Breast epithelium (tissue), 4 donors: ENCODE results near the gene GORASP1. TPM values are rescaled to one million over a fixed set of nuclear protein-coding genes. Genes with fewer than 3 reads are reported as not detected.
A peak's percentile ranks its signal among the peaks of the same experiment; 100 is the strongest.

Source experiments
- DNase-seq, 2 donors: peaks; one replicate each; pipeline ENCODE4 v3.0.0-alpha.2; 2019; ENCODE audit warnings: low spot score in 2 of 2
- H3K27ac ChIP-seq, 2 donors: fragments of 200-600 bp; sonication (generic) in 1 of 2; one replicate each; pipeline ENCODE4 v1.5.1; 2016 to 2019; ENCODE audit warnings: mild to moderate bottlenecking in 1 of 2
- H3K27me3 ChIP-seq, 2 donors: fragments of 200-600 bp; sonication (generic) in 1 of 2; one replicate each; pipeline versions ENCODE4 v1.5.1 to v1.6.0; 2017 to 2019; ENCODE audit warnings: control low read depth in 1 of 2, mild to moderate bottlenecking in 1 of 2
- H3K36me3 ChIP-seq: fragments of 200-600 bp; one replicate; pipeline ENCODE4 v1.5.1; 2019
- H3K4me1 ChIP-seq, 2 donors: fragments of 200-600 bp; sonication (generic); one replicate each; pipeline ENCODE4 v1.5.1; 2016 to 2019; ENCODE audit warnings: control low read depth in 1 of 2
- H3K4me3 ChIP-seq, 3 donors: fragments of 200-600 bp; sonication (generic); 1 replicate in 2 of 3; 2 replicates in 1 of 3; pipeline ENCODE4 v1.5.1; 2016 to 2019; ENCODE audit warnings: mild to moderate bottlenecking in 3 of 3, moderate library complexity in 2 of 3
- H3K9me3 ChIP-seq, 2 donors: fragments of 200-600 bp; sonication (generic) in 1 of 2; one replicate each; pipeline ENCODE4 v1.5.1; 2016 to 2019; ENCODE audit warnings: control low read depth in 1 of 2
- POLR2A ChIP-seq: fragments of 450-650 bp; IDR thresholded peaks from one replicate; pipeline ENCODE4 v1.6.1; 2016; ENCODE audit warnings: antibody characterized with exemption, mild to moderate bottlenecking, moderate library complexity
- POLR2AphosphoS5 ChIP-seq, 3 donors: sonication (generic); formaldehyde crosslinking; IDR thresholded peaks; one replicate each; pipeline ENCODE4 v1.6.1; 2017; ENCODE audit warnings: antibody characterized with exemption in 3 of 3
- intact Hi-C: fragments of 100-400 bp; cut with DNase I; formaldehyde crosslinking; loops from one replicate; pipeline ENCODE4 v1.15.1; 2023; ENCODE audit warnings: low total_unique reads
- total RNA-seq, 3 donors: library from RNA; depleted of rRNA; stranded (reverse); fragments of >200 nt; gene quantifications; one replicate each; pipeline ENCODE4 v1.1.0, GENCODE V29; 2016
- TF ChIP-seq, protein P1 (sequence below), 3 donors: fragments of 450-650 bp; IDR thresholded peaks; one replicate each; pipeline ENCODE4 v1.5.1; 2016 to 2017; ENCODE audit warnings: antibody characterized with exemption in 3 of 3, mild to moderate bottlenecking in 3 of 3, moderate library complexity in 3 of 3

GORASP1 gene
- total RNA-seq, 3 donors from 2014 or later: 58.2 to 98.8 (median 77.3) TPM

DNA sequence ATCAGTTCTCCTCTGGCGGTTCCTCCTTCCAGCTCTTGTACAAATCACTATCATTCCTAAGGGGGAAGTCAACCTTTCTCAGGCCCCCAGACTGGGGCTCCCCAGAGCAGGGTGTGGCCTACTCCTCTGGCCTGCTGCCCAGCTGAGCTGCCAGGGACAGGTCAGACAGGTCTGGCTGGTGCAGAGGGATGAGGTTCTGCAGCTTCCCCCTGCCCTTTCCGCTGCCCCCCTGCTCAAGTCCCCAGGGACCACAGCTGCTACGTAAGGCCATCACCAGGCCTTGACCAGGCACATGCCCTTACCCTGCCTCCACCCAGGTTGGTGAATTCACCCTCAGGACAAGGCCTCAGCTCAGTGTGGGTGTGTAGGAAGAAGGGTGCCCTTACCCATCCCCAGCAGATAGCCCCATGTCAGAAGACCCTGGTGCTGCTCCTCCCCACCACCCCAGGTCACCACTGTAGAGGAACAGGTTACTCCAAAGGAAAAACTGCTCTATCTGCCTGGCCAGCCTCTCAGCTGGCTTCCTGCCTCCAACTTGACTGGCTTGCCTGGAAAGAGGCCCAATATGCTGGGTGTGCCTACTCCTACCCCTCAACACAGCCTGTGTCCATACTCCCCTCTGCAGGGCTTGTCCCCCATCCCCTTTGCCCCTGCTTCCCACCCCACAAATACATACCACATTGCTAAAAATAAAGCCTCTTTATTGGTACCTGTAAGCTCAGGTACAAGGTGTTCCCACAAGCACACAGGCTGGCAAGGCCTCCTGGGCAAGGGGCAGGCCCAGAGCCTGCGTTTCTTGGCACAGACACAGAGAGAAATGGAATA lies 34.0 kb upstream of the GORASP1 start:
- Histone ChIP-seq H3K36me3 (peaks cover 14% of the 10 kb centered on the region), H3K4me3 (peak overlapping the region in 1 of 3 donors; percentile 21), H3K4me1 (peaks cover 7 to 44% of the 10 kb centered on the region in 2 donors), H3K27ac (peak overlapping the region; percentile 92 to 94), H3K27me3 (no peaks in the 10 kb centered on the region), H3K9me3 (no peaks in the 10 kb centered on the region)
- peak; percentile 93 to 95 for DNase-seq
- intact Hi-C loops: no loop called here
- TF ChIP-seq POLR2AphosphoS5 (IDR thresholded peaks at IDR 0.05) (peak; percentile 61 to 84 (median 70)), POLR2A (no peak)

DNA sequence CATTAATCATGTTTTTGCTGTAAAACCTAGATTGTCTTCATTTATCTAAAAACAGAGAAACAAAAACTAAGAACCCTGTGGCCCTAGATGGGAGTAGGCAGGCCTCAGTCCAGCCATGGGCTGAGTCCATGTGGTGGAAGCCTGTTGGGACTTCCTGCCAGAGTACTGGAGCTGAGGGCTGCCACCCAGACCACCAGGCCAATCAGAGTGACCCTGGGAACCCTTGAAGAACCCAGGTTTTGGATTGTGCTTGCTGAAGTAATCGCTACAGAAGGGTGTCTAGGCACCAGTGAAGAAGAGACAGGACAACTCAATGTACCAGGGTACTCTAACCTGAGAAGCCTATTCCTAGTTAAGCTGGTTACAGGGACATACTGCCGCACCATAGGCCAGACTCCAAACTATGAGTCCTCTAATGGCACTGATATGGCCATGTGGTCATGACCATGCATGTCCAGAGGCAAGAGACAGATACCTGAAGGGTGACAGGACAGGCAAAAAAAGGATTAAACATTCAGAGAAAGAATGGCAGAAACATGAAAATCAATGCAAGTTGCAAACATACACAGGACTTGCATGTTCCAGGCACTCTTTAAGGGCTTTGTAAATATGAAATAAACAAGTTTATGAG lies 33.0 kb upstream of the GORASP1 start:
- Histone ChIP-seq H3K4me3 (no peak overlapping the region), H3K36me3 (peaks cover 14% of the 10 kb centered on the region), H3K27me3 (no peaks in the 10 kb centered on the region), H3K27ac (peak overlapping the region; percentile 92 to 94), H3K4me1 (peaks cover 7 to 44% of the 10 kb centered on the region in 2 donors), H3K9me3 (no peaks in the 10 kb centered on the region)
- DNase-seq: no peak
- TF ChIP-seq POLR2AphosphoS5 (IDR thresholded peaks at IDR 0.05): no peak
- TF ChIP-seq POLR2A: no peak
- TF ChIP-seq, protein P1, sequence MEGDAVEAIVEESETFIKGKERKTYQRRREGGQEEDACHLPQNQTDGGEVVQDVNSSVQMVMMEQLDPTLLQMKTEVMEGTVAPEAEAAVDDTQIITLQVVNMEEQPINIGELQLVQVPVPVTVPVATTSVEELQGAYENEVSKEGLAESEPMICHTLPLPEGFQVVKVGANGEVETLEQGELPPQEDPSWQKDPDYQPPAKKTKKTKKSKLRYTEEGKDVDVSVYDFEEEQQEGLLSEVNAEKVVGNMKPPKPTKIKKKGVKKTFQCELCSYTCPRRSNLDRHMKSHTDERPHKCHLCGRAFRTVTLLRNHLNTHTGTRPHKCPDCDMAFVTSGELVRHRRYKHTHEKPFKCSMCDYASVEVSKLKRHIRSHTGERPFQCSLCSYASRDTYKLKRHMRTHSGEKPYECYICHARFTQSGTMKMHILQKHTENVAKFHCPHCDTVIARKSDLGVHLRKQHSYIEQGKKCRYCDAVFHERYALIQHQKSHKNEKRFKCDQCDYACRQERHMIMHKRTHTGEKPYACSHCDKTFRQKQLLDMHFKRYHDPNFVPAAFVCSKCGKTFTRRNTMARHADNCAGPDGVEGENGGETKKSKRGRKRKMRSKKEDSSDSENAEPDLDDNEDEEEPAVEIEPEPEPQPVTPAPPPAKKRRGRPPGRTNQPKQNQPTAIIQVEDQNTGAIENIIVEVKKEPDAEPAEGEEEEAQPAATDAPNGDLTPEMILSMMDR (IDR thresholded peaks at IDR 0.05): no peak
- intact Hi-C loops: no loop called here

DNA sequence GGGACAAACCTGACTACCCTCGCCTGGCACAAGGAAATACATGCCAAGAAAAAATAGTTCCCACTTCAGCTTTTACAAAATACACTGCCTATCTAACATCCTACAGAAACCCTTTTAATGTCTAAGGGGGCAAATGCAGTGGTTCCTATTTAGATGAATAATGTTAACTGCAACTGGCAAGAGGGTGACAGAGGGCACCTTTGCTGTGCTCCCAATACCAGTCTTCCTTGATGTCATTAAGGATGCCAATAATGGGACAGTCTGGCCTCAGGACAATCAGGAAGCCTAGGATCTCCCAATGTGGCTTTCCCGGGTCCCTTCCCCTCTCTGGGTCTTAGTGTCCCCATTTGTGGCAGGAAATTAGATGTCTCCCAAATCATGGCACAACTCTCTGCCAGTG lies 32.0 kb upstream of the GORASP1 start:
- intact Hi-C loops: no loop called here
- Histone ChIP-seq H3K27ac (peak overlapping the region; percentile 59 to 94), H3K9me3 (no peaks in the 10 kb centered on the region), H3K4me1 (peaks cover 7 to 44% of the 10 kb centered on the region in 2 donors), H3K27me3 (no peaks in the 10 kb centered on the region), H3K4me3 (no peak overlapping the region), H3K36me3 (peaks cover 14% of the 10 kb centered on the region)
- no peak for TF ChIP-seq POLR2A
- TF ChIP-seq POLR2AphosphoS5 (IDR thresholded peaks at IDR 0.05): no peak
- TF ChIP-seq, protein P1 (IDR thresholded peaks at IDR 0.05): no peak
- DNase-seq: no peak

DNA sequence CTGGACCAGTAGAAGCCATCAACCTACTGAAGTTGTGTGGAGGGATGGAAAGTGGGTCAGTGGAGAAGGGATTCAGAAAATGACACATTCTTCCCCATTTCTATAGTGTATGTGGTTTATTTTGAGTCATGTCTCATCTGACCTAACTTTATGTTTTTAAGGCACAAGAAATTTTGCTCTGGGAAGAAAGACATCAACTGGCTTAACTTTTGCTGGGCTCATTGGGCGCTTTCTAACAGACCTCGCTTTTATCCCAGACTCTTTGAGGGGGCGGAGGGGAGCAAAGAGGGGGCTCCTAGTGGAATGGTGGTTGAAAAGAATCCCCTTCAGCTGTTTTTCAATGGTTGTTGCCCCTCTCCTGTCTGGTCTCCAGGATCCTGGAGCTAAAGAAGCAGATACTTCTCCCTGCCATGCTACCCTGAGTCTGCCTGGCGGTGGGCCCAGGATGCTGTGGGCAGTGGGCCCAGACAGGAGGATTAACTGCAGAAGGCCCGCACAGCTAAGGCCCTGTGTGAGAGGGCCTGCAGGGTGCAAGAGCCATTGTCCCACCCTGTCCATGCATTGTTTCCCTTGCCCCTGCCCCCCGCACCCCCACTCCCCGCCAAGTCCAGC lies 31.5 kb upstream of the GORASP1 start:
- Histone ChIP-seq H3K4me3 (no peak overlapping the region), H3K4me1 (peaks cover 7 to 45% of the 10 kb centered on the region in 2 donors), H3K36me3 (peaks cover 11% of the 10 kb centered on the region), H3K27ac (peak overlapping the region; percentile 59 to 94), H3K27me3 (no peaks in the 10 kb centered on the region), H3K9me3 (no peaks in the 10 kb centered on the region)
- TF ChIP-seq POLR2A: no peak
- TF ChIP-seq, protein P1 (IDR thresholded peaks at IDR 0.05): no peak
- no peak for TF ChIP-seq POLR2AphosphoS5 (IDR thresholded peaks at IDR 0.05)
- intact Hi-C loops: no loop called here
- peak in 1 of 2 donors; percentile 45 for DNase-seq

DNA sequence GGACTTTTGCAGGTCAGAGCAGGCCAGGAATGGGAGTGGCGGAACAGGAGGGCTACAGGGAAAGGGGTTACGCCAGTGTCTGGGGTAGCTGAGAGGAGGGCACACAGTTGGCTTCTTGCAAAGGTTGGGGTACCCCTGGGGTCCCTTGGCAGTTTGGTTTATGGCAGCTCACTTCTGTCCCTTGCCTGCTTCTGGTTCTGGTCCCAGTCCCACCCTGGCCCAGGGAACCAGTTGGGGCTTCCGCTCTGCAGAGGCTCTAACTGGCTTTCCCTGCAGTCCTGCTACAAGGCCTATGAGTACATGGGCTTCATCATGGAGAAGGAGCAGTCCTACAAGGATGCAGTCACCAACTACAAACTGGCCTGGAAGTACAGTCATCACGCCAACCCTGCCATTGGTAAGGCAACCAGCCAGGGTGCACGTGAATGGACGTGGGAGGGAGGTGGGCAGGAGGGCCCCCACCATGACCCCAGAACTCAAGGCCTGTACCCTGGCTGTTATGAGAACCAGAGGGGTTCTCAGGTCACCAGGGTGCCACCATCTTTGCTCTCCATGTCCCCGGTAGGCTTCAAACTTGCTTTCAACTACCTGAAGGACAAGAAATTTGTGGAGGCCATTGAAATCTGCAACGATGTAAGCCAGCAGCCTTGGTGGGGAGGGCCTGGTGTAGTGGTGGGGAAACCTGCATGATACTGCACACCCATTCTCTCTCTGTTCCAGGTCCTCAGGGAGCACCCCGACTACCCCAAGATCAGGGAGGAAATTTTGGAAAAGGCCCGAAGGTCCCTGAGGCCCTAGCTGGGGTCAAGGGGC lies 30.8 kb upstream of the GORASP1 start:
- Histone ChIP-seq H3K9me3 (no peaks in the 10 kb centered on the region), H3K36me3 (peaks cover 4% of the 10 kb centered on the region), H3K4me3 (no peak overlapping the region), H3K4me1 (peaks cover 7 to 47% of the 10 kb centered on the region in 2 donors), H3K27ac (peak overlapping the region; percentile 59 to 94), H3K27me3 (no peaks in the 10 kb centered on the region)
- intact Hi-C loops: no loop called here
- TF ChIP-seq POLR2AphosphoS5 (IDR thresholded peaks at IDR 0.05) (no peak), POLR2A (no peak)
- TF ChIP-seq, protein P1 (IDR thresholded peaks at IDR 0.05): no peak
- DNase-seq: no peak
